ENCODE results near the gene AKAP8.
A peak's percentile ranks its signal among the peaks of the same experiment; 100 is the strongest.

AKAP8 gene

DNA sequence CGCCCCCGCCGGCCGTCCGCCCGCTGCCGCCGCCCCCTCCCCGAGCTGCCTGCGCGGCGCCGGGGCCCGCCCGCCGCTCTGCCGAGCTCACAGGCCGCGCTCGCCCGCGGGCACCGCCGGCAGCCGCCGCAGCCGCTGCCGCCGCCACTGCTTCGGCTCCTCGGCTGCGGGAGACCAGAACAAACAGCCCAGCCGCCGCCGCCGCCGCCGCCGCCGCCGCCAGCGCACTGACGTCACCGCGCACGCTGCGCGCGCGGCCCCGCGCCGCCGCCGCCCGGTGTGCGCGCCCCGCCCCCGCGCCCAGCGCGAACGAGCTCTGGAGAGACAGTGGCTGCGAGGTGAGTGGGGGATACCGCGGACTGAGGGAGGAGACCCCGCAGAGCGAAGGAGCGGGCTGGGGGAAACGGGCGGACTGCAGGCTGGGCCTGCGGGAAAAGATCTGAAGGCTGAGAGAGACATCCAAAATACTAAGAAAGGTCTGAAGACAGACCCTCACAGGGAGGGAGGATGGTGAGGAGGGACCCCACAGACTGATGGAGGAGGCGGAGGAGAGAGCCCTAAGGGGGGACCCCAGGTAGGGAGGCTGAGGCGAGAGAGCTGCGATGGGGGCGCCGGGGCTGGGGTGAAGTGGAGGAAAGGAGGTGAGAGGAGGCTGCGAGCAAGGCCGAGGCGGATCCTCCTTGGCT lies 47.1 kb downstream of the AKAP8 start, which contains the start of gene BRD4:
Gene BRD4 (minus strand): TSS at position 229 of the 686 bp plus-strand sequence. CDS start 59,440 bp downstream, outside the sequence.
- DNase-seq (ENCODE audit: low read depth in 2 of 2) = peak; percentile 50 to 70

DNA sequence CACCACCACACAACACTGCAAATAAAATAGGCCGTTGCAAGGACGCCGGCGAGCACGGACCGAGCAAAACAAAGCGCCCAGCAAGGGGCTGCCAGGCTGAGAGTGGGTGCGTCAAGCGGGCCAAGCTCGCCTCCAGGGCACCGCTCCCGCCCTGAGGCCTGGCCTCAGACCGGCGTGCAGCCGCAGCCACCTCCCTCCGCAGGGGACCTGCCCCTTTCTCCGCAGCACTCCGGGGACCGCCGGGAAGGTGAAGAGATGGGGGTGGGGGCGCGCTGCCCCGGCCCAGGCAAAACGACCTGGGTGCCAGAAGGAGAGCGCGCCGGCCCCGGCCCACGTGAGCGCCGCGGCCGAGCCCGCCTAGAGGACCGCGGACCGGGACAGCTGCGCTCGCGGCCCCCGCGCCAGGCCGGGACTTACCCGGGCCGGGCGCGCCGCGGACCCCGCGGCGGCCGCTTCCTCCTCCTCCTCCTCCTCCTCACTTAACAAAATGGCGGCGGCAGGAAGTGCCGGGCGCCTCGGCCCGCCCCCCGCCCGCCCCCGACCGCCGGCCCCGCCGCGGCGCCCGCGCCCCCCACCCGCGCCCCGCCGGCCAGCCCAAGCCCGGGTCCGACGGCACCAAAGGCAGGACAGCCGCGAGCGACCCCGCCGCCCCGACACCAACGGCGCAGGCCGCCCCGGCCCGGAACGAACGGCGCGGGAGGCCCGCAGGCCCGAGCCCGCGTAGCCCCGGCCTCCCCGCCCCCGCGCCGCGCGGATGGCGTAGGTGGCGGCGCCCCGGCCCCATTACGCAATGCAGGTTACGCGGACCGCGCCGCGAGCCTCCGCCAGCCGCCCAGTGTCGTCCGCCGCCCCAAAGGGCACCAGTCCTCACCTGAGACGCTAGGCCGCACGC lies 47.9 kb downstream of the AKAP8 start:
- peak; percentile 25 to 38 for DNase-seq (ENCODE audit: low read depth in 2 of 2)

DNA sequence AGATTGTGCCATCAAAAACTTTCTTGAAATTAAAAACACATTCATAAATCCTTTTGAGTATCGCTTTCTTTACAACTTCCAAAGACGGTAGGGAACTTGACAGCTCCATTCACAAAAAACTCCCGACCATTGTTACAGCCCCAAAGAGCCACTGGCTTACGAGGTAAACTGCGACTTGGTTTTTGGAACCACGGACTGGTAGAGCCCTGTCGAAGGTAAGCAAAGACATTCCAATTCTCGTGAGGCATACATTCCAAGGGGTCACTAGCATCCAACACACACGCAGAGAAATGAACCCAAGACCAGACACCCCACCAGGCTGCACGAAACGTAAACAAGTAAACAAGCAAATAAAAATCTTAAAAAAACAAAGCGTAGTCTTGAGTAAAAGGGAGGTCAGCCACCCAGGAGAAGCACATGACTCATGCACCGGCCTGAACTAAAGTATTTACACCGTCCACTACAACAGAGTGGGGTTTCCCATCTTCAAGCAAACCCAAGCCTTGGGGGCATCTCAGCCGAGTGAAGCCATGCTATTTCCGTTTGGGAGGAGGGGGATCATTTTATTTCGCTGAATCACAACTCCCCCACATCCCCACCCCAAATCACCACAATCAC lies 48.7 kb downstream of the AKAP8 start:
- DNase-seq (ENCODE audit: low read depth in 2 of 2) = no peak

DNA sequence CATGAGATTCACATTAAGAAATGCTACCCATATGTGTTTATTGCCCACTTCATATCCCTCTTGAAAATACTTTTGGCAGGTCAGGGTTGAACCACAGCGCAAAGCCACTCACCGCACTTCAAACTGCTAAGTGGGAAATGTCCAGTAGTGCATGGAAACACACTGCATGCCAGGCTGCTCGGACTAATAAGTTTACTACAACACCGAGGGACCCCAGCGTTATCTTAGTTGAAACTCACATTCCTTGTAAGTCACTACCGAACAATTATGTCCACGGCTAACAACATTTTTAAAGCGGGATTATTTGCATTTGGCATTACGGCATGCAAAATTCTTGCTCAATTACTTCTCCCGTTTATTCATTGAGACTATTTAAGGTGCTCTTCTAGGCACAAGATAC lies 51.3 kb downstream of the AKAP8 start:
- no peak for DNase-seq (ENCODE audit: low read depth in 2 of 2)

DNA sequence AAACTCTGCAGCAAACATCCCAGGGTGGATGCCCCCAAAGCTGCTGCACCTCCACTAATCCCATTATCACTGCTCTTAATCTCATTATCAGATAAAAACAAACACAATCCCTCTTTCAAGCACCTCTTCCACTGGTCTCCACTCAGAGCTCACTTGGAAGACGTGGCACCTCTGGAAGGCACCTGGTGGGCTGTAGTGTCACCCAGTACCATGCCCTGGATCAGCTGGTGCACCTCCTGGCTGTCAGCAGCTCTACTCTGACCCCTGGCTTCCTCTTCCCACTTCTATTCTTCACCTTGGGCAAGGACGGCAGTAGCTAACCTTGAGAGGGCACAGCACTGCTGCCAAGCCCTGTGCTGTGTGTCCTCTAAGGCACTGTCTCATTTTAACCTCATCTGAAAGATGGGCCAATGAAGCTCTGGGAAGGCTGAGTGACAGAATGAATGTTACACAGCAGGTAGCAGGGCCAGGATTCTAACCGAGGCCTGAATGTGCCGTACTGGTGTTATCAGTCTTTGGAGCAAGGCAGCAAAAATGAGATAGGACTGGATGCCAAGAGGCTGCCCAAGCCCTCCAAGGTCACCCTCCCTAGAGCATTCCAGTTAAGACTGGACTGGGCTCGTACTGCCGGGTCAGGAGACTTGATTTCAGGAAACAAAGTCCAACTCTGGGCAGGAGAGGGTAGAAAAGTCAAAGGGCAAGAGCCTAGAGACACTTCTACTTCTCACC lies 54.6 kb downstream of the AKAP8 start:
- DNase-seq (ENCODE audit: low read depth in 2 of 2) = no peak

DNA sequence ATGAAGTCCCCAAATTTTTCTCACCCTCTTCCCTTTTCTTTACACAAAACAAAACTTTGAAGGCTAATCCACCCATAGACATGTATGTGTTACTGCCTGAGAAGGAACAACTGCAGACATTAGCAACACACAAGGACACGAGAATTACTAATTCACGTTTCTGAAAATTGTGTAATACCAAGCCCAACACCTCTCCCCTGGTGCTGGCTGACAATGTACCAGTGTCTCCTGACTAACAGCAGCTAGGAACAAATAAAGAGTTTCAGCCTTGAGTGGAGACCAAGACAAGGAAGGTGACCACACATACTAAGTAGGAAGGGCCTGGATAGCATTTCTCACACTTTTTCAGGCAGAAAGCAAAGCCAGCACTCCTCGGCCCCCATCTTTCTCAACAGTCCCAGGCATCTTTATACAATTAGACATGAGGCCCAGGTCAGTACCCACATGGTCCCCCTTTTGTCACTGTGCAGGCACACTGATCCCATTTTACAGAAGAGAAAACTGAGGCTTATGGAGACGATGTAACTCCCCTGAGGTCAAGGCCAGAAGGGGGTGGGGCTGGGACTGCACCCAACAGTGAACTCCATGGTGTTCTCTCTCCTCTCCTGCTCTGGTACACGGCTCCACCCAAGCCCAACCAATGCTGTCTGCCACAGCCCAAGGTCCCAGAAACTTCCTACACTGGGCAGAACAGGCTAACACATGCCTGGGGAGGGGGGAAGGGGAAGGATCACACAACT lies 55.9 kb downstream of the AKAP8 start:
- DNase-seq (ENCODE audit: low read depth in 2 of 2) = no peak

DNA sequence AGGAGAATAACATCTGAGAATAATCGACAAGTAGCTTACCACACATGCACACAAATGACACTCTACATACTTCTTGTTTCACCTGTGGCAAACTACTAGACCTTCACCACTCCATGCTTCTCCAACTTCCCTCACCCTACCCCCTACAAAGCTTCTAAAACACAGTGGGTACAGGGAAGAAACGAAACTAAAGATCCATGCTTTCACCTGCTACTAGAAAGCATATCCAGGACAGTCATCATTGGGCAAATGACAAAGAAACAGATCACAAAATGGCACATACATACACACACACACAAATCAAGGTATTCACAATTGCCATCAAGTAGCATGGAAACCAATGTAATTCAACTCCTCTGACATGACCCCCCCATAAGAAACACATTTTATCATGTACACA lies 57.8 kb downstream of the AKAP8 start:
- no peak for DNase-seq (ENCODE audit: low read depth in 2 of 2)

DNA sequence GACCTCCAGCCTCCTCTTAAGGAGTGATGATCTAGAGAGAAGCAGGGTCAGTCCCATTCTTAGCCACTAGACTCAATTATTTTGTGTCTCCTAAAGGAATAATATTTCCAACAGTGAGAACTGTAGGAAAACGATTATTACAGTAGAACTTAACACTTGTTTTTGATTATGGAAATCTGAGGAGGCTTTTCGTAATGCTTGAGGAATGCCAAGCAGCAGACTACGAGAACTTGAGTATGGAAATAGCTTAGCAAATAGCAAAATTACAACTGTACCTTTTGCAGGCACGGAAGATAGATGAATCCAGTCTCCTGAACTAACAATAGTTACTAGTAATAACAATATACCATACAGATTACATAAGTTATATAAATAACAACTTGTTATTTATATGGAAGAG lies 59.5 kb downstream of the AKAP8 start:
- no peak for DNase-seq (ENCODE audit: low read depth in 2 of 2)

DNA sequence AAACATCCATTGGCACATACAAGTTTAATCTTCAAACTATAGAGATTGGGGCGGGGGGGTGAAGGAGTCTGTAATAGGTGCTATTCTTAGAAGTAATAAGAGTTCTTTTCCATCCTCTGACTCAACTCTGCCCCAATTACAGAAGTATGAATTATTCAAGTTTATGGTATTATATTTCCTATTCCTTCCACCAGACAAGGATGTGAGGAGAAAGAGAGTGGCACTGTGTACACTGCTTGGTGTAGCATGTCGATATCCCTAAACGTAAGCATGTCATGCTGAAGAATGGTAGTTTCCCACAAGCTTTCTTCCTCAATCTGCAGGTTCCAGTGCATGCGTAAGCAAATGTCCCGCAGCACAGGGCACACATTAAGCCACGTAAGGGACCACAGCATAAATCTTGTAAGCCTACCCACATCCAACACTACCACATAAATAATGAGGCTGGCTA lies 61.3 kb downstream of the AKAP8 start:
- no peak for DNase-seq (ENCODE audit: low read depth in 2 of 2)

DNA sequence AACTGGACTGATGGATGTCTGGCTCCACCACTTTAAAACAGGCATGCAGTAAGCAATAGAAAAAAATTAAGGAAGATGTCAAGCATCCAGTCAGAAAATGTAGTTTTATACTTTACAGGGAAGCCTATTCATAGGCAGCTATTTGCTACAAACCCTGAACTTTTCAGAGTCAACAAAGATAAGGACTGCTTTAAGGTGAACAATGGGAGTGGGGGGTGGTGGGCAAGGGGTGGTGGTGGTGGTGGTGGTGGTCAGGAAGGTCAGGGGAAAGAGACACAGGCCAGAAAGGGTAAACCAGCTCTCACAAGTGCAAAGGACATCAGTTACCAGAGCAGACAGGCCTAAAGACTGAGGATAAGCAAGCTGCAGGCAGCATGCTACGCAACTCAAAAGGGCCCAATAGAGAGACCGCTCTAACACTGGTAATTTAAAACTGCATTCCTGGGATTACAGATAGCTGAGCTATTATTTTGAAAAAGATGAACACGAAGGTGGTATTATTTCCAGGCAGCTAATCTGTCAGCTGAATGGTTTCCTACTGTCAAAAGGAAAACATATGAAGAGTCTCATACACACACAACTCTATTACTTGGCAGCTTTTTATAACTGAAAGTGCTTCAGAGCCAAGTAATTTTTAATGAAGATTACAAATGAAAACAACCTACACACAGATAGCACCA lies 62.1 kb downstream of the AKAP8 start:
- DNase-seq (ENCODE audit: low read depth in 2 of 2) = no peak

DNA sequence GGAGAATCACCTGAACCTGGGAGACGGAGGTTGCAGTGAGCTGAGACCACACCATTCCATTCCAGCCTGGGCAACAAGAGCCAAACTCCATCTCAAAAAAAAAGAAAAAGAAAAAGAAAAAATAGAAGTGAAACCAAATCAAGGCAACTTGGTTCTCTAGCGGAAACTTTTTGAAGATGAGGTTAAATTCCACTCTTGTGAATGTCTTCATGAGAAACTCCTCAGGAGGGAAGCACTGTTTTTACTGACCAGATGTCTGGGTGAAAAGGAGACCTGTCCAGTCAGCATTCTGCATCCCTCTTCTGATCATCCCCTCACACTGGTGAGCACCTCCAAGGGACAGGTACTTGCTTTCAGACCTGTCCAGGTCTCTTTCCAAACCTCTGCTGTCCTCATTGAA lies 63.1 kb downstream of the AKAP8 start:
- no peak for DNase-seq (ENCODE audit: low read depth in 2 of 2)

DNA sequence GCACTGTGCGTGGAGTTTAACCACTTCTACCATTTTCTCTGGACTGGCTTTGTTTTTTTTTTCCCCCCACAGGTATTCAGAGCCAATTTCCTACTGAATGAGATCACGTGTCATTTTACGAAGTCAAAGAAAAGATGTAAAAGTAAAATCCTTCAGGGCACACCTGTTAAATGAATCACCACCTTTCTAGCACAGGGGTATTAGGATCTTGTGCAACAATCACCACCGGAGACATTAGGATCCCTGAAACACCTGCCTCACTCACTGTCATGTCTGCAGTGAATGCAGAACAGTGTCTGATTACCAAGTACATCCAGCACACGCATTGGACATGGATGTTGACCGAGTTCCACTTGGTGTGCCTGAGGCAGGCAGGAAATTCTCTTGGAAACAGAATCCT lies 64.5 kb downstream of the AKAP8 start:
- no peak for DNase-seq (ENCODE audit: low read depth in 2 of 2)

DNA sequence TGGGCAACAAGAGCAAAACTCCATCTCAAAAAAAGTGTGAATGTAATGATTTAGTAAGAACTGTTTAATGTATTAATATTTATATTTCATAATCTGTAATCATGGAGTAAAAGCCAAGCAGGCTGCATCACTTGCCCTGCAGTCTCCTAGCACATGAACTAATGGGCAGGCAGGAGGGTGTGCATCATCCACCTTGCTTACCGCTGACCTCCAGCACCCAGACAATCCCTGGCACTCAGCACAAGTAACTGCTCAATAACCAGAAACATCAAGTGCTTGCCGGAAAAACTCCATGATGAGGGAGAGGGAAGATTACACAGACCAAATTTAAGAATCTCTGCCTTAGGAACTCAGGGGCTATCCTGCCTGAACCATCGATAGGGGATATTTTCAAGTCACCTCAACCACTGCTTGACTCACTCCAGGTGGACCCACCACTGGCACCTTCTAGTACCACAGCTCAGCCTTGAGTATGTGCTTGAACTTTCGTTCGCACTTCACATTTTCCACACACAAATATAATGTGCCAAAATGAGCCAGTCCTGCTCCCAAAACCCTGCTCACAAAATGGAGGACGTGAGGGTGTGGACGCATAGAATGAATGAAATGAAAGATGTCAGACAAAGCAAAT lies 65.8 kb downstream of the AKAP8 start:
- no peak for DNase-seq (ENCODE audit: low read depth in 2 of 2)

DNA sequence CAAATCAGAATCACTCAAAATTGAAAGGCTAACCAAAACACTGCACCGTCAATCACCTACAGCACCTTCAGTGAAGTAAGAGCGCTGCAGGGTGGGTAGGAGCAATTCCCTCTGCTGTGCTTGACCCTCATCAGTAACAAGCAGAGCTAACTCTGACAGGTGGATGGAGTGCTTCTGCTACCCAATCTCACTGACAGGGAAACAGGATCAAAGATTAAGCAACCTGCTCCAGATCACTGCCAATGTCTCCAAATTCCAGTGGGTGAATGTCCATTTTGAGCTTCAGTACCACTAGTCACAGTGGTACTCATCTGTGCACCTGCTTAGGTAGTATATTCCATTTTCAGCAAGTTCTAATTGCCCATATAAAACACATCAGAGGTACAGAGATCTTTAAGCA lies 72.4 kb downstream of the AKAP8 start:
- no peak for DNase-seq (ENCODE audit: low read depth in 2 of 2)

DNA sequence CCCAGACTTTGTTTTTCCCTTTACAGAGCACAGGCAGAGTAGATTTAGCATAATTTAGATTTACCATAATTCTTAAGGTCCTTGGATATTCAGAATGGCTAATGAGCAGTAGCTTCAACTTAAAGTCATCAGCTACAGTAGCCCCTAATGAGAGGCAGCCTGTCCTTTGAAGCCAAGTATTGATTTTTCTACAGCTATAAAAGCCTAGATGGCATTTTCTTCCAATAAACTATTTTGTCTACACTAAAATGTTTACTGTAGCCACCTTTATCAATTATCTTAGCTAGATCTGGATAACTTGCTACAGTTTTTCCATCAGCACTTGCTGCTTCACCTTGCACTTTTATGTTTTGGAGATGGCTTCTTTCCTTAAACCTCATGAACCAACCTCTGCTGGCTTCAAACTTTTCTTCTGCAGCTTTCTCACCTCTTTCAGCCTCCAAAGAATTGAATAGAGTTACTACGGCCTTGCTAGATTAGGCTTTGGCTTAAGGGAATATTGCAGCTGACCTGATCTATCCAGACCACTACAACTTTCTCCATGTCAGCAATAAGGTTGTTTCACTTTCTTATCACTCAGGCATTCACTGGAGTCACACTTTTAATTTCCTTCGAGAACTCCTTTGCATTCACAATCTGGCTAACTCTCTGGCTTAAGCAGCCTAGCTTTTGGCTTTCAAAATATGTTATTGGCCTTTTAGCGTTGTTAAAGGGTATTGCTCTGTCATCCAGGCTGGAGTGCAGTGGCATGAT lies 73.8 kb downstream of the AKAP8 start:
- no peak for DNase-seq (ENCODE audit: low read depth in 2 of 2)

DNA sequence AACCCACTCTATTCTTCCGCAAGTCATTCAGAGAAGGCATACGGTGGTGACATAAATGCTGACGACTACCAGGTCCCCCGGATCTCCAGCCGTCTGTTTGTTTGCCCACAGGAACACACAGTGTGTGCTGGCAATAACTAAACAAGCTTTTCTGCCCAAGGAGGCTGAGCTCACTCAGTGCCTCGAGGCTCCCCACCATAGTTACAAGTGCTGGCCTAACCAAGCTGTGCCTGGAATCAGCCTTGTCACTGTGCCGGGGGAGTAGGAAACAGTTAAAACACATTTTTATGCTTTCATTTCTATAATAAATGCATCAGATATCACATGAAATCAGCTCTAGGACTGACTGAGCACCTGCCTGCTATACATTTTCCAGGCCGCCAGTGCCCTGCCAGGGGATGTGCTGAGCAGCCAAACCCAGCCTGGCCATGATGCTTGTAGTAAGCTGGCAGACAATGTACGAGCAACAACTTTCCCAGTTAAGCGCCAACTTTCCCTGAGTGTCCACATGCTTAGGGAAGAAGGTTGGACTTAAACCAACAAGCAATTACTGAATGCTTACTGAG lies 75.4 kb downstream of the AKAP8 start:
- DNase-seq (ENCODE audit: low read depth in 2 of 2) = peak; percentile 38

Data from stimulated activated CD4-positive, alpha-beta T cell treated with anti-CD3 and anti-CD28 coated beads, Interleukin-15, amount 100 ng/mL, for 48 hours (primary cell).